ENCODE data around the gene CZIB.
"Not testable (repeated sequence)": the region's sequence is repeated elsewhere in the genome, so short reads cannot be mapped to it uniquely, and the experiment has no call there.

The CZIB gene

DNA sequence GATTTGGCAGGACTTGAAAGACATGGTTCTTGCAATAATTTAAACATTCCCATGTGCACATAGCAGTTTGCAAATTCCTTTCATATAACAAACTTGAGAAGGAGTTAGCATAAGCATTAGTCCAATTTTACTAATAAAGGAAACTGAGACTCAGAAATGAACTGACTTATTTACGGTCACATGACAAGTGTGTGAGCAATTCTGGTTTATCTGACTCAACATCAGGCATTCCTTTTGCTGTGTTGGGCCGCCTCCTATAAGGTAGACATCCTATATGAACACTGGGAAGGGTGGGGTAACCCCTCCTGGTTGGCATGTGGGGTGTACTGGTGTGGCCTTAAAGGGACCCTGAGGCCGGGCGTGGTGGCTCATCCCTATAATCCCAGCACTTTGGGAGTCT is 32.3 kb downstream of the CZIB start:
- DNase-seq (ENCODE audit: low spot score), result no peak

DNA sequence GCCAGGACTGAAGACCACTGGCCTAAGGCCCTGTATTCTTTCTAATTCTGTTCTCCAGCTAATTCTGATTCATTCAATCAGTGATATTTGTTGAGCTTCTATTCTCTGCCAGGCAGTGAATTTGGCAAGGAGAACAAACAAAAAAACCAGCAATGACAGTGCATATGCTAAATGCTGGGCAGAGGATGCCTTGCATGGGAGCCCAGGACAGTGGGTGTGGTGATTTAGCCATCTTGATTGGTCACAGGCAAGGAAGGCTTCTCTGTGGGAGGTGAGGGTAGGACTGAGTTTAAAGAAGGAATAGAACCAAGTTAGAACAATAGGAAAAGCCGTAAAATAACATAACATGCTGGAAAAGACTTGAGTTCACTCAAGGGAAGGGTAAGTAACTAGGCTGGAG is 33.0 kb downstream of the CZIB start:
- DNase-seq (ENCODE audit: low spot score), result no peak

DNA sequence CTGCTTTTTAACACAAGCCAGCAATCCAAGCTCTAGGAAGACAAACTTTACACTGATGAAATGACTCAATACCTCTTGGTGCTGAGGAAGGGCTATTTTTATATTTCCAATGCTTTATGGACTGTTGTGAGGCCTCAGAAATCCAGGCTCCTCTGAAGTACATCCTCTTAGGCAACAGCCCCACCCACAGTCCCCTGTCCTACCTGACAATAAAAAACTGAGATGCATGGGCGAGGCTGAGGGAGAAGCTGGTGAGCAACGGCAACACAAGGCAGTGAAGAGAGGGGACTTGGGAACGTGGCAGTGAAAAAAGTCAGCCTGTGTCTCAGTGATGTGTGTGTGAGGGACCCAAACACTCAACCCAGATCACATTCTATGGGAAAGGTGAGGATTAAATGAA is 33.9 kb downstream of the CZIB start:
- no peak for DNase-seq (ENCODE audit: low spot score)

DNA sequence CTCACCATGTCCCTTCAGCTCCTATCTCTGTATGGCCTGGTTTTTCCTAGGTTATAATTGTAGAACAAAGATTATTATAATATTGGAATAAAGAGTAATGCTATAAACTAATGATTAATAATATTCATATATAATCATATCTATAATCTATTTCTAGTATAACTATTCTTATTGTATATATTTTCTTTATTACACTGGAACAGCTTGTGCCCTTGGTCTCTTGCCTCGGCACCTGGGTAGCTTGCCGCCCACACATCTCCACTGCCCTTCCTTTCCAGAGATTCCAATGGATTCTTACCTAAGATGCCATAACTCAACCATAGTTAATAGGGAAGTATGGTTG is 34.5 kb downstream of the CZIB start:
- not testable (repeated sequence) for DNase-seq (ENCODE audit: low spot score)

GRCh38 chr1:53183095-53183990 is 37.1 kb downstream of the CZIB start:
- DNase-seq (ENCODE audit: low spot score), result peak; percentile 64

DNA sequence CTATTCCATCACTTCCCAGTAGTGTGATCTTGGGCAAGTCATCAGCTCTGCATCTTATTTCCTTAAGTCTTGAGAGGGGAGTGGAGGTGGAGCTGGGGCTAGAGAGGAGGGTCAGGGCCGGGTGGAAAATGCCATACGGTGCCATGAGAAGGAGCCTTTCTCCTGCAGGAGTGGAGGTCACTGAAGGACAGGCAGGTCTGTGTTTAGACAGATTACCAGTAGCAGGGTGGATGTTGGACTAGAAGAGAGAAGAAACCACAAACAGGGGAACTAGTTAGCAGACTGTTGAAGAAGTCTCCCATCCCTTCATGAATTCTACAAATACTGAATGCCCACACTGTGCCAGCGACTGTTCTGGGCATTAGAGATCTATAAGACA is 37.7 kb downstream of the CZIB start:
- no peak for DNase-seq (ENCODE audit: low spot score)

DNA sequence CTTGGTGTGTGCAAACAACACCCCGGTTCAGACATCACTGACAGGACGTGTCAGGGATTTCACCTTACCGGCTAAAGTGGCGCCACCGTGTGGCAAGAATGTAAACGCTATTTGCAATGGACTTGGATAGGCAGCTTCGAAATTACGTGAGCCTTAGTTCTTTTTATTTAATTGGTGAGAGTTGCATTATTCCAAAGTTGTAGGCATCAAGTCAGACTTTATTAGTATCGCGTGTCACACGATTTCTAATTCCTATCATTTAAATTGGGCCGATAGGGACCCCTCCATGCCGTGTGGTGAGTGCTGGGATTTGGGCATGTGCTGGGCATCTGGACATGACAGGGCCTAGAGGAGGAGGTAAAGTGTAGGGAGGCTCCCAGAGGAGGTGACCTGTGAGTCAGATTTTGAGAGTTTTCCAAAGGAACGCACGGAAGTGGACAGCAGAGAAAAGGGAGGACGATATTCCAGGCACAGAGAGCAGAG is 38.3 kb downstream of the CZIB start:
- peak; percentile 84 for DNase-seq (ENCODE audit: low spot score)

- DNase-seq (ENCODE audit: low spot score), result no peak
These were observed 39.5 kb downstream of the CZIB start for GRCh38 chr1:53180951-53181350.

DNA sequence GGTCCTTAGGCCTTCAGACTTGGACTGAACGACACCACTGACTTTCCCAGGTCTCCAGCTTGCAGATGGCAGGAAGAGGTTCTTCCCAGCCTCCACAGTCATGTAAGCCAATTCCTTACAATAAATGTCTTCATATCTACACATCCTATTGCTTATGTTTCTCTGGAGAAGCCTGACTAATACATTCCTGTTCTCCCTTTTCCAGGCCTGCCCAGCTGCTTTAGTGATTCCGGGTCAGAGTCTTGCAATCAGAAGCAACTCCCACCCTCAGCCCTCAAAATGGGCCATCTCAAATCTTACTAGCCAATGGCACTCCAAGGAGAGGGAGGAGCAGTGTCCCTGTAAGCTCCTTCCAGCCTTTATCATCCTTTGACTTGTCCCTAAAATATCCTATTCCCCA is 40.2 kb downstream of the CZIB start:
- DNase-seq (ENCODE audit: low spot score), result no peak

DNA sequence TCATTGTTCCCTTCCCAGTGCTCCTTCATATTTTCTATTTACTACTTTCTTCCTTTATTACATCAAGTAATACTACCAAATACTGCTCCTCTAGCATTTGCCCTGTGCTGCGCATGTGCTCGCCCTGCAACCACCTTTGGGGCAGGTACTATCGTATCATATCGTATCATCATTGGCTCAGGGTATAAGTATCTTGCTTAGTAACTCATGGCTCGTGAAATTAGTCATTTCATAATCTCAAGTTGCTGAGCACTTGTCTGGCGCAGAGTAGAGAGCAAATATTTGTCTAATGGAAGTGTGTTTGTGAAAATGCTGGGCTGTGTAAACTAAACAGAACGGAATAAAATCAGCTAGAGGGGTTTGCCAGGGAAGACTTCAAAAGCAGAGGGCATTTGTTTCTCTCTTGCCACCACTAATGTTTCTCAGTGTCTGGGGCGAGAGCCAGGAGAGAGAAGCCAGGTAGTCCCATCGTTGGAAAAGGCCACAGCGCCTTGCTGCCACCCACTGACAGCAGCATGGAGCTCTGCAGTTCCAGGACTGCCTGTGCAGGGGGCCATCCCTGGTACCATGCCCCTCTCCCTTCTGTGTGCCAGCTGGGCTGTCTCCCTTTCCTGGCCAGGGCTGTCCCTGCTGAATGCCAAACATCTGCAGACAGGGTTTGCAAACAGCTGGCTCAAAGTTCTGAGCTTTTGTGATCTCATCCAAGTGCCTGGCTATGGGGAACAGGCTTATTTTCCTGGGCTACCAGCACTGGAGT is 43.8 kb downstream of the CZIB start:
- DNase-seq (ENCODE audit: low spot score), result no peak

DNA sequence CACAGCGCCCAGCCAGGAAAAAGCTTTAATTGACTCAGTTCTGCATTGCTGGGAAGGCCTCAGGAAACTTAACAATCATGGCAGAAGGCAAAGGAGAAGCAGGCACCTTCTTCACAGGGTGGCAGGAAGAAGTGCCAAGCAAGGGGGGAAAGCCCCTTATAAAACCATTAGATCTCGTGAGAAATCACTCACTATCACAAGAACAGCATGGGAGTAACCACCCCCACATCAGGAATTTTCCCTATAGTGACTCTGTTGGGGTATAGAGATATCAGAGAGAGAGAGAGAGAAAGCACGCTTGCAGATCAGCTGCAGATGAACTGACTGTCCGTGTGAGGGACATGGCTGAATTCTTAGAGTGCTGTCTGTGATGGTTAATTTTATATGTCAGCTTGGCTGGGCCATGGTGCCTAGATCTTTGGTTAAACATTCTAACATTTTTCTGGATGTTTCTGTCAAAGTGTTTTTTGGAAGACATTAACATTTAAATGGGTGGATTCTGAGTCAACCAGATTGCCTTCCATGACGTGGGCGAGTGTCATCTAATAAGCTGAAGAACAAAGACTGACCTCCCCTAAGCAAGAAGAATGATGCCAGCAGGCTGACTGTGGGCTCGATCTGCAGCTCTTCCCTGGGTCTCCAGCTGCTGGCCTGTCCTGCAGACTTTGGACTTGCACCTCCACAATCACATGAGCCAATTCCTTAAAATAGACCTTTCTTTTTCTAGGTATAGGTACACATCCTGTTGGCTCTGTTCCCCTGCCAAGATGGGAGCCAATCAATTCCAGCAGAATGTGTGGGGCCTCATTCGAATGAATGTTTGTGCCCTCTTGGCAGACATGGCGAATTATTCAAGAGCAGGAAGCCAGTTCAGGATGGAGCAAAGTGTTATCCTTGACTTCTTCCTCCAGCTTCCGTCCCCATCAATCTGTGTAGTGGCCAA is 45.2 kb downstream of the CZIB start:
- DNase-seq (ENCODE audit: low spot score), result no peak

GRCh38 chr1:53172426-53173128 is 47.9 kb downstream of the CZIB start:
- DNase-seq (ENCODE audit: low spot score), result no peak

GRCh38 chr1:53166912-53167311 is 53.5 kb downstream of the CZIB start:
- DNase-seq (ENCODE audit: low spot score), result no peak

GRCh38 chr1:53166366-53166765 is 54.1 kb downstream of the CZIB start:
- DNase-seq (ENCODE audit: low spot score), result no peak

DNA sequence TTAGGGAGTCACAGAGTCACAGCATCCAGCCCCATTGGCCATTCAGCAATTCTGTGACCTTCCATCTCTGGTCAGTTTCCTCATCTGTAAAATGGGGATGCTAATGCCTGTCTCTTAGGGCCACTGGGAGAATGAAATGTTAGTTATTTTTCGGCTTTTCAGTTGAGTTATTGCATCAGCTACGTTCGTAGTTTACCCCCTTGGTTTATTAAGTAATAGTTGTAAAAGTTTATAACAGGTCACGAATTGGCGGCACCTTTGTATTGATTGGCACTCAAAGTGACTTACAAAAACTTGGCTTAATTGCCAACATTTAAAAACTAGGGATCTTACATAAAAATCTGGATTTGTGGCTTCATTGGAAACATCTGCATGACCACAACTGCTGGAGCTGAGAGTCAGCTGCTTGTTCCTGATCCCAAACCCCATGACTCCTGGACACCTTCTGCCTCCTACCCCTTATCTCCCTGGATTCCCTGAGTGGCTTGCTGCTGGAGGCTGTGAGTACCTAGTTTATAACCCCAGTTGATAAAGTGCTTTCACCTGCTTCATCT is 54.9 kb downstream of the CZIB start:
- DNase-seq (ENCODE audit: low spot score), result no peak
